HepG2 (cell line): ENCODE measurements around the gene ARHGAP10.

ENCODE experiments used
- AFF4 ChIP-seq: sonication (generic); formaldehyde crosslinking; IDR thresholded peaks from 2 replicates; pipeline ENCODE4 v1.4.0; 2020; ENCODE audit warnings: missing genetic modification reagents
- EZH2 ChIP-seq: conservative IDR thresholded peaks from 2 replicates; pipeline ENCODE4 v1.6.1; 2012; ENCODE audit warnings: mild to moderate bottlenecking, low read depth, low read length, moderate library complexity
- POLR2AphosphoS5 ChIP-seq: IDR thresholded peaks from 2 replicates; pipeline ENCODE4 v1.6.1; 2012; ENCODE audit warnings: low read depth, low read length
- REPIN1 ChIP-seq: sonication (generic); formaldehyde crosslinking; IDR thresholded peaks from 2 replicates; pipeline ENCODE4 v1.8.0; 2022; ENCODE audit warnings: missing genetic modification reagents, low read depth, mild to moderate bottlenecking, borderline replicate concordance
- ZNF530 ChIP-seq: sonication (generic); formaldehyde crosslinking; IDR thresholded peaks from 2 replicates; pipeline ENCODE4 v1.5.0; 2020; ENCODE audit warnings: low read depth, mild to moderate bottlenecking, missing genetic modification reagents
- ZNF841 ChIP-seq: sonication (generic); formaldehyde crosslinking; IDR thresholded peaks from 2 replicates; pipeline ENCODE4 v1.8.1; 2023; ENCODE audit warnings: missing genetic modification reagents, borderline replicate concordance

DNA sequence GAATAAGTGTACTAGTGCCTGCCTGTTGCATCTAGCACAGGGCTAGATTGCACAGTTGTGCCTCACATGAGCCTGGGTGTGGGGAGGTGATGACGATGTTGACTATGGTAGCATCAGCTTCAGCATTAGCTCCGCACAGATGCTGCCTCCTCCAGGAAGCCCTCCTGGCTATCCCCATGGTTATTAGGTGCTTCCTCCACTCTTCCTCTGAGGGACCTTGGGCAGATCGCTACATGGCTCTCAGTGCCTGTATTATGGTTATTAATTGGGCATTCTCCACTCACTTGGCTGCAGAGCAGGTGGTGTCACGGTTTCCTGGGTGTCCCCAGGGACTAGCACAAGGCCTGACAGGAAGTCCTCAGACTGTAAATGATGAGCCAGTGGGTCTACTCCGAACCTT is 325.6 kb downstream of the ARHGAP10 start:
- TF ChIP-seq POLR2AphosphoS5 (no peak), REPIN1 (CRISPR knock-in tag) (no peak), ZNF530 (CRISPR knock-in tag) (no peak), AFF4 (CRISPR knock-in tag) (no peak), ZNF841 (CRISPR knock-in tag) (no peak), EZH2 (no peak)
